Kidney (tissue), 14 donors: ENCODE measurements around the gene TMEM51. TPM values are rescaled to one million over a fixed set of nuclear protein-coding genes. Genes with fewer than 3 reads are reported as not detected.

Experiments
- DNase-seq, 5 donors: peaks; one replicate each; pipeline ENCODE4 v3.0.0-alpha.2; 2013 to 2020
- FAIRE-seq: peaks from 2 replicates; lab custom pipeline; 2012; peaks lifted over from hg19 to GRCh38; lab: Jason Lieb, UNC
- H3K27ac ChIP-seq, 2 donors: one replicate each; pipeline ENCODE4 v1.7.0; 2013; ENCODE audit warnings: low read depth in 2 of 2, low read length in 2 of 2, inconsistent platforms in 1 of 2
- H3K27me3 ChIP-seq: one replicate; pipeline ENCODE4 v1.7.1; 2013; ENCODE audit warnings: low read length, inconsistent platforms; ENCODE audit not compliant: control insufficient read depth, insufficient read depth
- H3K36me3 ChIP-seq, 3 donors: one replicate each; pipeline versions ENCODE4 v1.7.0 to v1.7.1; 2013; ENCODE audit warnings: low read length in 3 of 3, control low read depth in 1 of 3, inconsistent platforms in 1 of 3; ENCODE audit not compliant: insufficient read depth in 3 of 3, control insufficient read depth in 2 of 3
- H3K4me1 ChIP-seq, 3 donors: one replicate each; pipeline versions ENCODE4 v1.7.0 to v1.7.1; 2013; ENCODE audit warnings: low read length in 3 of 3, inconsistent platforms in 1 of 3, low read depth in 1 of 3; ENCODE audit not compliant: control insufficient read depth in 2 of 3, insufficient read depth in 2 of 3
- H3K4me3 ChIP-seq, 3 donors: one replicate each; pipeline versions ENCODE4 v1.7.0 to v1.8.1; 2013; ENCODE audit warnings: low read length in 3 of 3, control low read depth in 1 of 3, inconsistent platforms in 1 of 3
- H3K9ac ChIP-seq, 3 donors: one replicate each; pipeline versions ENCODE4 v1.7.0 to v1.7.1; 2013; ENCODE audit warnings: low read length in 3 of 3, control low read depth in 1 of 3, inconsistent platforms in 1 of 3
- H3K9me3 ChIP-seq, 3 donors: one replicate each; pipeline versions ENCODE4 v1.7.0 to v1.7.1; 2013; ENCODE audit warnings: low read length in 3 of 3, control low read depth in 1 of 3, inconsistent platforms in 1 of 3; ENCODE audit not compliant: control insufficient read depth in 2 of 3, insufficient read depth in 1 of 3
- intact Hi-C: fragments of 100-400 bp; cut with DNase I; formaldehyde crosslinking; loops from one replicate; pipeline ENCODE4 v1.11.1; 2022
- polyA plus RNA-seq: library from polyadenylated mRNA; stranded (reverse); fragments of 350-450 nt; fragmentation: Illumina TruSeq; extraction: RNeasy Lipid Tissue Mini Kit (QIAGEN cat#74804); gene quantifications from one replicate; pipeline ENCODE4 v1.2.3, GENCODE V29; 2014; ENCODE audit warnings: low read depth, low replicate concordance; ENCODE audit not compliant: insufficient read depth
- total RNA-seq: library from RNA; stranded (reverse); fragmentation: NEBNext Ultra II Directional; extraction: Animal tissue kit (Norgen Biotek cat#: 25700); gene quantifications from one replicate; pipeline ENCODE4 v1.2.1, GENCODE V29; 2021
- TF ChIP-seq, protein P1 (sequence below): IDR thresholded peaks from 3 replicates; pipeline ENCODE4 v1.5.1; 2012; ENCODE audit warnings: mild to moderate bottlenecking, moderate library complexity, borderline replicate concordance; ENCODE audit not compliant: insufficient read depth; ENCODE audit errors: extremely low read depth
- donor health status: control.
- donor health status: control.
- donor health status: control.
- donor health status: control.
- donor health status: control.
- donor health status: DM: yes; HTN: yes; CAD: no.
- donor health status: Normal renal cell carcinoma (clear cell type).

The TMEM51 gene
- total and polyA plus RNA-seq, 2 donors from 2014 or later = 38.1 to 48.4 TPM

DNA sequence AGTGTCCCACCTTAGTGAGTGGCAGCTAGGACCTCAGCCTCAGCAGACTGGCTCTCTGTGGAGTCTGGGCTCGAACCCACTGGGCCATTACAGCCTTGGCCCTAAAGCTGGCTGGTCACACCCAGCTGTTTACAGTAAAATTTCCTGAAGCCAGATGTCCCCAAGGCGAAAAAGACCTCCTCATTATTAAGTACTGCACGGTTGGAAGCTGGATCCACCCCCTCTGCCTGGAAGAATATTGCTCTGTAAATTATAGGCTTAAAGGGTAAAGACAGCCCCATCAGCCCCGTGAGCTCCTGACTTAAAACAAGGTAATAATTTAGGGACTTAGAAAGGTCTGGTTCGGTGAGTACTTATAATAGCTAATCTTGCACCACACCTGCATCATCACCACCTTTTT lies 30.3 kb upstream of the TMEM51 start:
- Histone ChIP-seq H3K36me3 (no peaks in the 10 kb centered on the region), H3K9ac (no peak overlapping the region), H3K27me3 (no peaks in the 10 kb centered on the region), H3K4me3 (no peak overlapping the region), H3K27ac (no peak overlapping the region), H3K9me3 (no peaks in the 10 kb centered on the region), H3K4me1 (no peaks in the 10 kb centered on the region)
- FAIRE-seq (no peak), DNase-seq (no peak)
- TF ChIP-seq, protein P1, sequence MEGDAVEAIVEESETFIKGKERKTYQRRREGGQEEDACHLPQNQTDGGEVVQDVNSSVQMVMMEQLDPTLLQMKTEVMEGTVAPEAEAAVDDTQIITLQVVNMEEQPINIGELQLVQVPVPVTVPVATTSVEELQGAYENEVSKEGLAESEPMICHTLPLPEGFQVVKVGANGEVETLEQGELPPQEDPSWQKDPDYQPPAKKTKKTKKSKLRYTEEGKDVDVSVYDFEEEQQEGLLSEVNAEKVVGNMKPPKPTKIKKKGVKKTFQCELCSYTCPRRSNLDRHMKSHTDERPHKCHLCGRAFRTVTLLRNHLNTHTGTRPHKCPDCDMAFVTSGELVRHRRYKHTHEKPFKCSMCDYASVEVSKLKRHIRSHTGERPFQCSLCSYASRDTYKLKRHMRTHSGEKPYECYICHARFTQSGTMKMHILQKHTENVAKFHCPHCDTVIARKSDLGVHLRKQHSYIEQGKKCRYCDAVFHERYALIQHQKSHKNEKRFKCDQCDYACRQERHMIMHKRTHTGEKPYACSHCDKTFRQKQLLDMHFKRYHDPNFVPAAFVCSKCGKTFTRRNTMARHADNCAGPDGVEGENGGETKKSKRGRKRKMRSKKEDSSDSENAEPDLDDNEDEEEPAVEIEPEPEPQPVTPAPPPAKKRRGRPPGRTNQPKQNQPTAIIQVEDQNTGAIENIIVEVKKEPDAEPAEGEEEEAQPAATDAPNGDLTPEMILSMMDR = no peak
- intact Hi-C loops = loop anchor here (10.0 kb wide), 1 partner anchor 302 kb away; no protein-coding TSS in a partner anchor

DNA sequence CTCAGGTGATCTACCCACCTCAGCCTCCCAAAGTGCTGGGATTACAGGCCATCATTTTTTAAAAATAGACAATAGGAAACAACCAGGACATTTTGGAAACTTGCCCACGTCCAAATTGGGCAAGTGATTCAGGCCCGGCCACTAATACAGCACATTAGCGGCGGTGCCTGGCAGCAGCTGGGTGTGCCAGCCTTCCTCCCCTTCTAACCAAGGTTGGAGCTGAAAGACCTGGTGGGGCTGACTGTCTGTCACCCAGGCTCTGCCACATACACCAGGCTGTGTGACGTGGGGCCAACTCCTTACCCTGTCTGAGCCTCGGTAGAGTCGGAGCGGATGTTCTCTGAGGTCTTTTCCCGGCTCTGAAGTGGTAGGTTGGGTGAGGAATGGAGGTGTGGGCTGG lies 29.6 kb upstream of the TMEM51 start:
- H3K9me3 ChIP-seq = no peaks in the 10 kb centered on the region
- FAIRE-seq (no peak), DNase-seq (no peak)
- H3K9ac ChIP-seq = no peak overlapping the region
- TF ChIP-seq, protein P1 = no peak
- no peaks in the 10 kb centered on the region for H3K4me1 ChIP-seq
- H3K27me3 ChIP-seq = no peaks in the 10 kb centered on the region
- no peaks in the 10 kb centered on the region for H3K36me3 ChIP-seq
- intact Hi-C loops = loop anchor here (10.0 kb wide), 1 partner anchor 301 kb away; no protein-coding TSS in a partner anchor
- H3K27ac ChIP-seq = no peak overlapping the region
- H3K4me3 ChIP-seq = no peak overlapping the region

DNA sequence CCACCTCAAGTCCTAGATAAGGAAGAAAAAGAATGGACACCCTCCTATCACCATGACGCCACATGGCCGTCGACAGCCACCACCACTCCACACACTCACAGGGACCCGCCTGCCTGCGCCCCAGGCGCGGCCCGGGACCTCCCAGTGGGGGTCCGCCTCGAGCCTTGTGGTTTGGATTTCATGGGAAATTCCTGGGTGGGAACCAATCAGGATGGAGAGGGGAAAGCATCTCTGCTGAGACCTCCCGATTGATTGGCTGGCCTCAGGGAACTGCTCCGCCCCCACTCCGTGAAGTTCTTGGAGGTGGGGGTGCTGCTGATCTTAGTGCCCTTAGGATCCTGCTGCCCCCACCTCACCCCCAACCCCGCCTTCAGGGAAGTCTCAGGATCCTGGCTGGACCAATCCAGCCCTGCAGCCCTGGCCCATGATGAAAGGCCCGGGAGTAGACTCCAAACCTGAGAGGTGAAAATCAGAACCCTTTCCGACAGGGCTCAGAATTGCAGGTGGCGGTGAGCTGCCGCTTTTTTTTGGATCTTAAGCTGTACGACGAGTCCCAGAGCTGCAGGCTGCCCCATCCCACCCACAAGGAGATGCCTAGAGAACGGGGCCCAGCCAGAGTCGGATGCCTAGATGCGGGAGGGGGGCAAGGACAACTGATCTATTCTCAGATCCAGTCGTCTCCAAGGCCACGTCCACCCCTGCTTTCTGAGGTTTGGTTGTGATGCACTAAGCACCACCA lies 29.0 kb upstream of the TMEM51 start:
- DNase-seq (no peak), FAIRE-seq (no peak)
- intact Hi-C loops = loop anchor here (10.0 kb wide), 1 partner anchor 300 kb away; no protein-coding TSS in a partner anchor
- Histone ChIP-seq H3K36me3 (no peaks in the 10 kb centered on the region), H3K4me3 (no peak overlapping the region), H3K27ac (no peak overlapping the region), H3K27me3 (no peaks in the 10 kb centered on the region), H3K9me3 (no peaks in the 10 kb centered on the region), H3K4me1 (no peaks in the 10 kb centered on the region), H3K9ac (no peak overlapping the region)
- TF ChIP-seq, protein P1 = no peak
